Fibroblast of lung (primary cell): ENCODE data around the gene CALD1. TPM values are rescaled to one million over a fixed set of nuclear protein-coding genes. Genes with fewer than 3 reads are reported as not detected.

Experiments
- DNase-seq, 2 donors: peaks; one replicate each; pipeline versions ENCODE4 v3.0.0 to v3.0.0-alpha.2; 2010; ENCODE audit warnings: low read depth in 2 of 2
- H2AFZ ChIP-seq: 2 replicates; pipeline ENCODE4 v1.5.1; 2012; ENCODE audit warnings: low read length, control low read depth, inconsistent platforms
- H3K27ac ChIP-seq: 2 replicates; pipeline ENCODE4 v1.5.1; 2011; ENCODE audit warnings: low read length, control low read depth; ENCODE audit not compliant: insufficient read depth
- H3K27me3 ChIP-seq: 2 replicates; pipeline ENCODE4 v1.5.1; 2011; ENCODE audit warnings: mild to moderate bottlenecking, low read length; ENCODE audit not compliant: control insufficient read depth, insufficient read depth
- H3K36me3 ChIP-seq: 2 replicates; pipeline ENCODE4 v1.5.1; 2011; ENCODE audit warnings: low read length; ENCODE audit not compliant: control insufficient read depth, insufficient read depth
- H3K4me1 ChIP-seq: 2 replicates; pipeline ENCODE4 v1.5.1; 2011; ENCODE audit warnings: low read length; ENCODE audit not compliant: control insufficient read depth, insufficient read depth; ENCODE audit errors: extremely low read depth
- H3K4me2 ChIP-seq: 2 replicates; pipeline ENCODE4 v1.5.1; 2011; ENCODE audit warnings: low read length, control low read depth; ENCODE audit not compliant: insufficient read depth; ENCODE audit errors: extremely low read depth
- H3K4me3 ChIP-seq, 4 experiments: fragments of 200-600 bp in 1 of 4; sonication (generic) in 1 of 4; replicated peaks in 1 of 4; 2 replicates each; pipeline ENCODE4 v1.5.1; 2011 to 2016; ENCODE audit warnings: low read length in 4 of 4, low read depth in 3 of 4, mild to moderate bottlenecking in 3 of 4, control low read depth in 2 of 4, inconsistent platforms in 1 of 4, mixed read lengths in 1 of 4; ENCODE audit not compliant: insufficient read depth in 1 of 4; ENCODE audit errors: control extremely low read depth in 1 of 4
- H3K79me2 ChIP-seq: 2 replicates; pipeline ENCODE4 v1.5.1; 2012; ENCODE audit warnings: mild to moderate bottlenecking, low read length, inconsistent platforms; ENCODE audit not compliant: control insufficient read depth, insufficient read depth
- H3K9ac ChIP-seq: 2 replicates; pipeline ENCODE4 v1.5.1; 2011; ENCODE audit warnings: mild to moderate bottlenecking, low read length, control low read depth; ENCODE audit not compliant: insufficient read depth
- H3K9me3 ChIP-seq: 2 replicates; pipeline ENCODE4 v1.5.1; 2012; ENCODE audit warnings: low read depth, low read length; ENCODE audit not compliant: control insufficient read depth, insufficient read depth
- H4K20me1 ChIP-seq: 2 replicates; pipeline ENCODE4 v1.5.1; 2011; ENCODE audit warnings: low read length; ENCODE audit not compliant: control insufficient read depth, insufficient read depth; ENCODE audit errors: extremely low read depth
- EZH2 ChIP-seq: IDR thresholded peaks from 2 replicates; pipeline ENCODE4 v1.5.1; 2012; ENCODE audit warnings: low read length, control low read depth, mild to moderate bottlenecking; ENCODE audit errors: missing control alignments
- polyA plus RNA-seq, 2 donors: library from polyadenylated mRNA; depleted of rRNA in 1 of 2; stranded (reverse) in 1 of 2; unstranded in 1 of 2; fragments of >200 nt; gene quantifications; 2 replicates each; pipeline ENCODE4 v1.2.1, GENCODE V29; 2011 to 2012; ENCODE audit warnings: missing spikeins in 1 of 2
- total RNA-seq: library from RNA; depleted of rRNA; stranded (reverse); fragments of >200 nt; gene quantifications from 2 replicates; pipeline ENCODE4 v1.2.1, GENCODE V29; 2014
- TF ChIP-seq, protein P1 (sequence below), 2 donors: IDR thresholded peaks in 1 of 2; conservative IDR thresholded peaks in 1 of 2; 1 replicate in 1 of 2; 2 replicates in 1 of 2; pipeline ENCODE4 v1.5.1; 2011 to 2012; ENCODE audit warnings: low read length in 2 of 2, control low read depth in 1 of 2, inconsistent platforms in 1 of 2, low read depth in 1 of 2, mild to moderate bottlenecking in 1 of 2

CALD1 gene
- total and polyA plus RNA-seq, 2 donors (not counting 1 experiment from before 2014, with no cell fraction given), result 343 to 1,187 TPM

DNA sequence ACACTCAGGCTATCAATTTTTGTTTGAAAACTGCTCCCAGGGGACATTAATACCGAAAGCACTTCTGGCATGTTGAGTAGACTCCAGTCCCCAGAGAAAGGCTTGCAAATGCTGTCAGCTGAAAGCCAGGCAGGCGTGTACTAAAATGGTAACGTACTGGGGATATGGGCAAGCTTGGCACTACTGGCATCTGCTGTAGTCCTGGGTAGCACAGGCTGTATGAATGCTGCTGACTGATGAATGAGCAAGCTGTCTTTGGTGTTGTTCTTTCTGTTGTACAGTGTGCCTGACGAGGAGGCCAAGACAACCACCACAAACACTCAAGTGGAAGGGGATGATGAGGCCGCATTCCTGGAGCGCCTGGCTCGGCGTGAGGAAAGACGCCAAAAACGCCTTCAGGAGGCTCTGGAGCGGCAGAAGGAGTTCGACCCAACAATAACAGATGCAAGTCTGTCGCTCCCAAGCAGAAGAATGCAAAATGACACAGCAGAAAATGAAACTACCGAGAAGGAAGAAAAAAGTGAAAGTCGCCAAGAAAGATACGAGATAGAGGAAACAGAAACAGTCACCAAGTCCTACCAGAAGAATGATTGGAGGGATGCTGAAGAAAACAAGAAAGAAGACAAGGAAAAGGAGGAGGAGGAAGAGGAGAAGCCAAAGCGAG lies 153.4 kb downstream of the CALD1 start:
- Histone ChIP-seq H3K36me3 (peaks cover 11% of the 10 kb centered on the region), H3K79me2 (peaks cover 20% of the 10 kb centered on the region), H2AFZ (no peak overlapping the region), H3K27me3 (no peaks in the 10 kb centered on the region), H3K4me2 (peak overlapping the region; percentile 55), H3K9ac (peak overlapping the region; percentile 21), H3K27ac (peak overlapping the region; percentile 74), H3K9me3 (no peaks in the 10 kb centered on the region), H3K4me3 (peak overlapping the region in 3 of 4 experiments; percentile 3 to 21 (median 4)), H3K4me1 (peaks cover 26% of the 10 kb centered on the region), H4K20me1 (no peaks in the 10 kb centered on the region)
- TF ChIP-seq, protein P1, sequence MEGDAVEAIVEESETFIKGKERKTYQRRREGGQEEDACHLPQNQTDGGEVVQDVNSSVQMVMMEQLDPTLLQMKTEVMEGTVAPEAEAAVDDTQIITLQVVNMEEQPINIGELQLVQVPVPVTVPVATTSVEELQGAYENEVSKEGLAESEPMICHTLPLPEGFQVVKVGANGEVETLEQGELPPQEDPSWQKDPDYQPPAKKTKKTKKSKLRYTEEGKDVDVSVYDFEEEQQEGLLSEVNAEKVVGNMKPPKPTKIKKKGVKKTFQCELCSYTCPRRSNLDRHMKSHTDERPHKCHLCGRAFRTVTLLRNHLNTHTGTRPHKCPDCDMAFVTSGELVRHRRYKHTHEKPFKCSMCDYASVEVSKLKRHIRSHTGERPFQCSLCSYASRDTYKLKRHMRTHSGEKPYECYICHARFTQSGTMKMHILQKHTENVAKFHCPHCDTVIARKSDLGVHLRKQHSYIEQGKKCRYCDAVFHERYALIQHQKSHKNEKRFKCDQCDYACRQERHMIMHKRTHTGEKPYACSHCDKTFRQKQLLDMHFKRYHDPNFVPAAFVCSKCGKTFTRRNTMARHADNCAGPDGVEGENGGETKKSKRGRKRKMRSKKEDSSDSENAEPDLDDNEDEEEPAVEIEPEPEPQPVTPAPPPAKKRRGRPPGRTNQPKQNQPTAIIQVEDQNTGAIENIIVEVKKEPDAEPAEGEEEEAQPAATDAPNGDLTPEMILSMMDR (conservative IDR thresholded peaks at IDR 0.05 in 1 of 2, IDR thresholded peaks at IDR 0.05 in 1 of 2; ENCODE audit: low read depth in 1 of 2, low read length in 2 of 2), result no peak
- no peak for TF ChIP-seq EZH2
- peak; percentile 24 to 98 for DNase-seq

DNA sequence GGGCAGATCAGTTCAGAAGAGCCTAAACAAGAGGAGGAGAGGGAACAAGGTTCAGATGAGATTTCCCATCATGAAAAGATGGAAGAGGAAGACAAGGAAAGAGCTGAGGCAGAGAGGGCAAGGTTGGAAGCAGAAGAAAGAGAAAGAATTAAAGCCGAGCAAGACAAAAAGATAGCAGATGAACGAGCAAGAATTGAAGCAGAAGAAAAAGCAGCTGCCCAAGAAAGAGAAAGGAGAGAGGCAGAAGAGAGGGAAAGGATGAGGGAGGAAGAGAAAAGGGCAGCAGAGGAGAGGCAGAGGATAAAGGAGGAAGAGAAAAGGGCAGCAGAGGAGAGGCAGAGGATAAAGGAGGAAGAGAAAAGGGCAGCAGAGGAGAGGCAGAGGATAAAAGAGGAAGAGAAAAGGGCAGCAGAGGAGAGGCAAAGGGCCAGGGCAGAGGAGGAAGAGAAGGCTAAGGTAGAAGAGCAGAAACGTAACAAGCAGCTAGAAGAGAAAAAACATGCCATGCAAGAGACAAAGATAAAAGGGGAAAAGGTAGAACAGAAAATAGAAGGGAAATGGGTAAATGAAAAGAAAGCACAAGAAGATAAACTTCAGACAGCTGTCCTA lies 154.1 kb downstream of the CALD1 start:
- Histone ChIP-seq H4K20me1 (no peaks in the 10 kb centered on the region), H3K79me2 (peaks cover 17% of the 10 kb centered on the region), H3K9ac (peak overlapping the region; percentile 21), H2AFZ (no peak overlapping the region), H3K9me3 (no peaks in the 10 kb centered on the region), H3K27me3 (no peaks in the 10 kb centered on the region), H3K36me3 (peaks cover 10% of the 10 kb centered on the region), H3K4me3 (peak overlapping the region in 2 of 4 experiments; percentile 3 to 21), H3K27ac (peak overlapping the region; percentile 74), H3K4me2 (peak overlapping the region; percentile 55), H3K4me1 (peaks cover 26% of the 10 kb centered on the region)
- TF ChIP-seq EZH2, result no peak
- TF ChIP-seq, protein P1 (conservative IDR thresholded peaks at IDR 0.05 in 1 of 2, IDR thresholded peaks at IDR 0.05 in 1 of 2; ENCODE audit: low read depth in 1 of 2, low read length in 2 of 2), result no peak
- no peak for DNase-seq

DNA sequence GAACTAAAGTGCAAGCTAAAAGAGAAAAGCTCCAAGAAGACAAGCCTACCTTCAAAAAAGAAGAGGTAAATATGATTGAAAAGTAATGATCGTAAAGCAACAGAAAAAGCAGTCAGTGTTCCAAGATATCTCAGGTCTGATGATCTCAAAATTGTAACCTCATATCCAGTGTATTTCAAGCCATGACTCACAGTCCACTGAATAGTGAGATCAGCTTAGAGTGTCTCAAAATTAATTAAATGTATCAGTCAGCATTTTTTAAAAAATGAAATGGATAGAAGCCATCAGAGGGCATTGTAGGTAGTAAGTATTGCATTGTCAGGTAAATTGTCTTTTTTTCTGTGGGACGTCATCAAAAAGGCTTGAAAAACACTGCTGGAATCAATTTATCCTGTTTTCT lies 156.3 kb downstream of the CALD1 start:
- H3K36me3 ChIP-seq, result peaks cover 4% of the 10 kb centered on the region
- DNase-seq, result peak in 1 of 2 donors; percentile 64

More for the DNA sequence above, 156.3 kb downstream of the CALD1 start:
- H3K79me2 ChIP-seq, result peaks cover 10% of the 10 kb centered on the region
- H3K4me3 ChIP-seq, result no peak overlapping the region
- TF ChIP-seq, protein P1 (conservative IDR thresholded peaks at IDR 0.05 in 1 of 2, IDR thresholded peaks at IDR 0.05 in 1 of 2; ENCODE audit: low read depth in 1 of 2, low read length in 2 of 2), result no peak
- TF ChIP-seq EZH2, result no peak
- H3K4me1 ChIP-seq, result peaks cover 26% of the 10 kb centered on the region
- no peak overlapping the region for H2AFZ ChIP-seq
- H3K27me3 ChIP-seq, result no peaks in the 10 kb centered on the region
- no peak overlapping the region for H3K27ac ChIP-seq
- H3K4me2 ChIP-seq, result no peak overlapping the region
- H3K9ac ChIP-seq, result no peak overlapping the region
- H3K9me3 ChIP-seq, result no peaks in the 10 kb centered on the region
- H4K20me1 ChIP-seq, result no peaks in the 10 kb centered on the region
